Sigmoid colon (tissue), 7 donors: ENCODE measurements around the gene AGMAT. TPM values are rescaled to one million over a fixed set of nuclear protein-coding genes. Genes with fewer than 3 reads are reported as not detected.

ENCODE experiments used
- DNase-seq: peaks from one replicate; pipeline ENCODE4 v3.0.0-alpha.2; 2019
- H3K27ac ChIP-seq, 4 donors: fragments of 200-600 bp; sonication (generic); one replicate each; pipeline ENCODE4 v1.5.1; 2016 to 2019; ENCODE audit warnings: mild to moderate bottlenecking in 1 of 4
- H3K27me3 ChIP-seq, 3 donors: fragments of 200-600 bp; sonication (generic); one replicate each; pipeline ENCODE4 v1.5.1; 2019; ENCODE audit warnings: mild to moderate bottlenecking in 1 of 3
- H3K36me3 ChIP-seq, 4 donors: fragments of 200-600 bp; sonication (generic); one replicate each; pipeline ENCODE4 v1.5.1; 2016 to 2019
- H3K4me1 ChIP-seq, 4 donors: fragments of 200-600 bp; sonication (generic); one replicate each; pipeline ENCODE4 v1.5.1; 2017 to 2019
- H3K4me3 ChIP-seq, 4 donors: fragments of 200-600 bp; sonication (generic); one replicate each; pipeline ENCODE4 v1.5.1; 2017 to 2019; ENCODE audit warnings: mild to moderate bottlenecking in 2 of 4, moderate library complexity in 1 of 4
- H3K9me3 ChIP-seq, 4 donors: fragments of 200-600 bp in 3 of 4; sonication (generic) in 3 of 4; one replicate each; pipeline versions ENCODE4 v1.5.1 to v1.6.1; 2013 to 2019
- EP300 ChIP-seq, 4 donors: sonication (generic); formaldehyde crosslinking; IDR thresholded peaks; one replicate each; pipeline ENCODE4 v1.6.1; 2017; ENCODE audit warnings: antibody characterized with exemption in 4 of 4
- POLR2A ChIP-seq, 2 donors: fragments of 450-650 bp; IDR thresholded peaks; one replicate each; pipeline ENCODE4 v1.6.1; 2016; ENCODE audit warnings: antibody characterized with exemption in 2 of 2, mild to moderate bottlenecking in 2 of 2, moderate library complexity in 2 of 2
- POLR2AphosphoS5 ChIP-seq, 4 donors: sonication (generic); formaldehyde crosslinking; IDR thresholded peaks; one replicate each; pipeline ENCODE4 v1.6.1; 2017; ENCODE audit warnings: antibody characterized with exemption in 4 of 4
- WGBS, 2 donors: extraction: QIAGEN DNeasy Blood & Tissue Kit; methylation state at CpG; one replicate each; pipeline ENCODE4 v1.1.7; 2013; 5-methylcytosine and 5-hydroxymethylcytosine counted together
- intact Hi-C: fragments of 100-400 bp; cut with DNase I; formaldehyde crosslinking; loops from one replicate; pipeline ENCODE4 v1.15.1; 2023
- polyA plus RNA-seq, 3 donors: library from polyadenylated mRNA; stranded (reverse); fragments of 200-250 nt; gene quantifications; one replicate each; pipeline ENCODE4 v1.2.3, GENCODE V29; 2013
- total RNA-seq, 4 donors: library from RNA; depleted of rRNA; stranded (reverse); fragments of >200 nt; gene quantifications; one replicate each; pipeline ENCODE4 v1.1.0, GENCODE V29; 2016
- TF ChIP-seq, protein P1 (sequence below), 4 experiments: fragments of 450-650 bp in 3 of 4; fragments of 200-600 bp in 1 of 4; IDR thresholded peaks; one replicate each; pipeline ENCODE4 v1.5.1; 2016 to 2019; ENCODE audit warnings: antibody characterized with exemption in 4 of 4, mild to moderate bottlenecking in 3 of 4, moderate library complexity in 2 of 4
- donor health status: healthy with polysubstance abuse.
- donor health status: Bipolar disorder and iron deficiency.
- donor health status: healthy.

Gene AGMAT
- total and polyA plus RNA-seq, 7 donors: 0.14 to 18.3 (median 8.9) TPM; not detected in 3

DNA sequence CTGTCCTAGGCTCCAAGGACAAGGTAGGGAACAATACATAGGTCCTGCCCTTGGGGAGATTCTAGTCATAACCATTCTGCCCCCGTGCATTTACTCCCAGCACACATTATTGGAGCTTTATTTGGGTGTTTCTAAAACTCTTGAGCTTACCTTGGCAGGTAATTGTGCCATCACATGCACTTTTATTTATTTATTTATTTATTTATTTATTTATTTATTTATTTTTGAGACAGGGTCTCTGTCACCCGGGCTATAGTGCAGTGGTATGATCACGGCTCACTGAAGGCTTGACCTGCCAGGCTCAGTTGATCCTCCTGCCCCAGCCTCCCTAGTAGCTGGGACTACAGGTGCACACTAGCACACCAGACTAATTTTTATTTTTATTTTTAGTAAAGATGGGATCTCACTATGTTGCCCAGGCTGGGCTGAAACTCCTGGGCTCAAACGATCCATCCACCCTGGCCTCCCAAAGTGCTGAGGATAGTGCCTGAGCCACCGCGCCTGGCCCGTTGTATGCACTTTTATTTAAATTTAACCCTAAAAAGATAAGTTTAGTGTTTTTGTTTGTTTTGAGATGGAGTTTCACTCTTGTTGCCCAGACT, 9.2 kb downstream of the AGMAT start:
- peaks cover 0 to 5% (median 3%) of the 10 kb centered on the region in 4 donors for H3K4me1 ChIP-seq
- peaks cover 0 to 4% (median 1%) of the 10 kb centered on the region in 4 donors for H3K36me3 ChIP-seq
- 96 to 98% methylated on average over 7 of the region's 7 CpGs for WGBS, 2 donors
- no peak overlapping the region for H3K27ac ChIP-seq
- intact Hi-C loops: no loop called here
- TF ChIP-seq EP300 (IDR thresholded peaks at IDR 0.05) (no peak), POLR2AphosphoS5 (IDR thresholded peaks at IDR 0.05) (no peak), POLR2A (IDR thresholded peaks at IDR 0.05) (no peak)
- TF ChIP-seq, protein P1, sequence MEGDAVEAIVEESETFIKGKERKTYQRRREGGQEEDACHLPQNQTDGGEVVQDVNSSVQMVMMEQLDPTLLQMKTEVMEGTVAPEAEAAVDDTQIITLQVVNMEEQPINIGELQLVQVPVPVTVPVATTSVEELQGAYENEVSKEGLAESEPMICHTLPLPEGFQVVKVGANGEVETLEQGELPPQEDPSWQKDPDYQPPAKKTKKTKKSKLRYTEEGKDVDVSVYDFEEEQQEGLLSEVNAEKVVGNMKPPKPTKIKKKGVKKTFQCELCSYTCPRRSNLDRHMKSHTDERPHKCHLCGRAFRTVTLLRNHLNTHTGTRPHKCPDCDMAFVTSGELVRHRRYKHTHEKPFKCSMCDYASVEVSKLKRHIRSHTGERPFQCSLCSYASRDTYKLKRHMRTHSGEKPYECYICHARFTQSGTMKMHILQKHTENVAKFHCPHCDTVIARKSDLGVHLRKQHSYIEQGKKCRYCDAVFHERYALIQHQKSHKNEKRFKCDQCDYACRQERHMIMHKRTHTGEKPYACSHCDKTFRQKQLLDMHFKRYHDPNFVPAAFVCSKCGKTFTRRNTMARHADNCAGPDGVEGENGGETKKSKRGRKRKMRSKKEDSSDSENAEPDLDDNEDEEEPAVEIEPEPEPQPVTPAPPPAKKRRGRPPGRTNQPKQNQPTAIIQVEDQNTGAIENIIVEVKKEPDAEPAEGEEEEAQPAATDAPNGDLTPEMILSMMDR (IDR thresholded peaks at IDR 0.05): no peak
- no peaks in the 10 kb centered on the region for H3K27me3 ChIP-seq
- no peak overlapping the region for H3K4me3 ChIP-seq
- H3K9me3 ChIP-seq: no peaks in the 10 kb centered on the region
- no peak for DNase-seq

GRCh38 chr1:15574741-15575140, 10.1 kb downstream of the AGMAT start:
- Histone ChIP-seq H3K36me3 (peaks cover 0 to 13% (median 4%) of the 10 kb centered on the region in 4 donors), H3K27me3 (no peaks in the 10 kb centered on the region), H3K9me3 (no peaks in the 10 kb centered on the region), H3K4me1 (peaks cover 0 to 4% (median 1%) of the 10 kb centered on the region in 4 donors), H3K4me3 (no peak overlapping the region), H3K27ac (no peak overlapping the region)
- TF ChIP-seq, protein P1 (IDR thresholded peaks at IDR 0.05): no peak
- TF ChIP-seq POLR2A (IDR thresholded peaks at IDR 0.05): no peak
- TF ChIP-seq EP300 (IDR thresholded peaks at IDR 0.05): no peak
- no peak for TF ChIP-seq POLR2AphosphoS5 (IDR thresholded peaks at IDR 0.05)
- intact Hi-C loops: no loop called here
- no peak for DNase-seq
- WGBS, 2 donors: 47 to 68% methylated on average over 6 of the region's 6 CpGs

DNA sequence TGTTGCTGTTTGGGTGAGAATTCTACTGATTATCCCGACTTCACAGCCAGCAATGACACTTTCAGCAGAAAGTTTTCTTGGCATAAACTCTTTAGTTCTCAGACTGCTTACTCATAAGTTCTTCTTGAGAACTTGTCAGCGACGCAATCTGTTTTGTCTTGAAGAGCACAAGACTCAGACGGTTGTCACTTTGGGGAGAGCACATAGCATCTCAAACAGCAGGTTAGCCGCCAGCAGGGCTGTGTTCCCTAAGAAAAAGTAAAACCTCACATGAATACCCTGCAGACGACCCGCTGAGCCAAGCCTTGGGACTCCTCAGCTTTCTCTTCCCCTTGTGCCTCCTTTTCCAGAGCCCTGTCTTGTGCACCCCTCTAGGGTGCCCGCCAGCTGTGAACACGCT, 11.4 kb downstream of the AGMAT start:
- H3K27ac ChIP-seq: no peak overlapping the region
- no peak overlapping the region for H3K4me3 ChIP-seq
- no peaks in the 10 kb centered on the region for H3K4me1 ChIP-seq
- H3K27me3 ChIP-seq: no peaks in the 10 kb centered on the region
- WGBS, 2 donors: 88 to 90% methylated on average over 9 of the region's 9 CpGs
- DNase-seq: no peak
- no peaks in the 10 kb centered on the region for H3K9me3 ChIP-seq
- intact Hi-C loops: no loop called here
- TF ChIP-seq POLR2A (IDR thresholded peaks at IDR 0.05) (no peak), EP300 (IDR thresholded peaks at IDR 0.05) (no peak), POLR2AphosphoS5 (IDR thresholded peaks at IDR 0.05) (no peak)
- TF ChIP-seq, protein P1 (IDR thresholded peaks at IDR 0.05): no peak
- H3K36me3 ChIP-seq: peaks cover 0 to 22% (median 8%) of the 10 kb centered on the region in 4 donors

GRCh38 chr1:15571266-15571665, 13.6 kb downstream of the AGMAT start:
- Histone ChIP-seq H3K27me3 (no peaks in the 10 kb centered on the region), H3K27ac (no peak overlapping the region), H3K36me3 (peaks cover 9 to 44% (median 26%) of the 10 kb centered on the region in 4 donors), H3K9me3 (no peaks in the 10 kb centered on the region), H3K4me1 (no peaks in the 10 kb centered on the region), H3K4me3 (no peak overlapping the region)
- TF ChIP-seq EP300 (IDR thresholded peaks at IDR 0.05) (no peak), POLR2A (IDR thresholded peaks at IDR 0.05) (no peak), POLR2AphosphoS5 (IDR thresholded peaks at IDR 0.05) (no peak)
- TF ChIP-seq, protein P1 (IDR thresholded peaks at IDR 0.05): no peak
- intact Hi-C loops: no loop called here
- no peak for DNase-seq

DNA sequence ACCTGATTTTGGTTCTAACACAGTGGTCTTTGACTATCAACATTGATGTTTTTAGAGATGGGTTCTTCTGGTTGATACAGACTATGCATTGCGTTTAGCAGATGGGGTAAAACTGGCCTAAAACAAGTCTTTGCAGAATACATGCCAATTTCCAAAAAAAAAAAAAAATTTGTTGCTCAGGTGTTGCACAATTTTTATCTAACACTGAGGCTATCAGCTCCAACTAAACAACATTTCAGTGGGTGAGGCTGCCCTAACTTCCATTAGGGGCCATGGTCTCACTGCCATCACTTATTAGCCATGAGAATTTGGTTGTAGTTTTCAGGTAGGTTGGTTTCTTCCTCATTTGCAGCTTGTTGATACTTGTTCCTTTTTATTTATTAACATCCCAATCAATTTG, 14.0 kb downstream of the AGMAT start:
- Histone ChIP-seq H3K9me3 (no peaks in the 10 kb centered on the region), H3K4me1 (no peaks in the 10 kb centered on the region), H3K36me3 (peaks cover 13 to 48% (median 30%) of the 10 kb centered on the region in 4 donors), H3K4me3 (no peak overlapping the region), H3K27me3 (no peaks in the 10 kb centered on the region), H3K27ac (no peak overlapping the region)
- intact Hi-C loops: no loop called here
- 91 to 99% methylated on average over 1 of the region's 1 CpG for WGBS, 2 donors
- no peak for DNase-seq
- no peak for TF ChIP-seq POLR2A (IDR thresholded peaks at IDR 0.05)
- no peak for TF ChIP-seq POLR2AphosphoS5 (IDR thresholded peaks at IDR 0.05)
- TF ChIP-seq, protein P1 (IDR thresholded peaks at IDR 0.05): no peak
- TF ChIP-seq EP300 (IDR thresholded peaks at IDR 0.05): no peak
